WI38 (cell line): ENCODE data around the gene SH3TC1.

ENCODE experiments used
- H3K4me3 ChIP-seq: 2 replicates; pipeline ENCODE4 v1.5.1; 2011; ENCODE audit warnings: low read depth, mild to moderate bottlenecking, control low read depth, low read length
- CTCF ChIP-seq: IDR thresholded peaks from 2 replicates; pipeline ENCODE4 v1.5.1; 2012; ENCODE audit warnings: low read depth, mild to moderate bottlenecking, control low read depth, low read length

The SH3TC1 gene

GRCh38 chr4:8237256-8237989 lies 38.3 kb downstream of the SH3TC1 start:
- no peak for TF ChIP-seq CTCF
- no peak overlapping the region for H3K4me3 ChIP-seq

- no peak overlapping the region for H3K4me3 ChIP-seq
- no peak for TF ChIP-seq CTCF
These were observed 39.0 kb downstream of the SH3TC1 start for GRCh38 chr4:8238036-8238511.

DNA sequence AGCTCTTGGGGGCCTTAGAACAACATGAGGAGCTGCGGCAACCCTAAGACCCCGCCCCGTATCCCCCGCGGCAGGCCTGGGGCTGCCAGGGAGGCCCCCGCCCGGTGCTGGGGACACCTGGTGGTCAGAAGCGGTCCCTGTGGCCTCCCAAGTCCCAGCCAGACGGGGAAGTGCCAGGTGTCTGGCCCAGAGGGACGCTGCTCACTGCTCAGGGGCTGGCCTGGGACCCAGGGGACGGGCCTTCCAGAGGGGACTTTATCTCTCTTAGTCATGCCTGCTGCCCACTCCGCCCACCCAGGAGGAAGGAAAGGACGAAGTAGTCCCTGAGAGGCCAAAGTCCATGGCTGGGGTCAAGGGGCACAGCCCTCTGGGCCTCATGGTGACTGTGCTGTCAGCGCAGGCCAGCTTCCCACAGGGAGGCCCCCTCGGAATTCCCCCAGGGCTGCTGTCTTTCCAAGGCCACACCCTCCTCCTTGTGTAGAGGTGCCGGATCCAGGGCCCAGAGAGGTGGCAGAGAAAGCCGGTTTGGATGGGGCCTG lies 39.5 kb downstream of the SH3TC1 start:
- no peak overlapping the region for H3K4me3 ChIP-seq
- peak; percentile 37; the same call in 1 of the 2 replicates for TF ChIP-seq CTCF

DNA sequence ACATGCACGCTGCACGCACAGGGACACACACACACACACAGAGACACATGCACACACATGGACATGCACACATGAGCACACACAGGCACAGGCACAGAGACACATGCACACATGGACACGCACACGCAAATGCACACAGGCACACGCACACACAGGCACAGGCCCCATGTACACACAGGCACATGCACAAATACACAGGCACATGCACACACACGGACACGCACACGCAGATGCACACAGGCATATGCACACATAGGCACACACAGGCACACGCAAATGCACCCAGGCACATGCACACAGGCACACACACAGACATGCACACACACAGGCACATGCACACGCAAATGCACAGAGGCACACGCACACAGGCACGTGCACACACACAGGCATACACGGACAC lies 40.1 kb downstream of the SH3TC1 start:
- no peak for TF ChIP-seq CTCF
- H3K4me3 ChIP-seq, result no peak overlapping the region

GRCh38 chr4:8239661-8240060 lies 40.6 kb downstream of the SH3TC1 start:
- TF ChIP-seq CTCF, result no peak
- no peak overlapping the region for H3K4me3 ChIP-seq

- H3K4me3 ChIP-seq, result no peak overlapping the region
- no peak for TF ChIP-seq CTCF
These were observed 41.3 kb downstream of the SH3TC1 start for GRCh38 chr4:8240211-8241041.
